HG03135 (cell line): ENCODE data around the gene NCS1.

Experiments
- ATAC-seq: cut with Tn5 transposase; IDR thresholded peaks from one replicate; pipeline ENCODE4 v1.9.1; 2021; ENCODE audit warnings: mild to moderate bottlenecking, moderate library complexity; ENCODE audit not compliant: unreplicated experiment

NCS1 gene

DNA sequence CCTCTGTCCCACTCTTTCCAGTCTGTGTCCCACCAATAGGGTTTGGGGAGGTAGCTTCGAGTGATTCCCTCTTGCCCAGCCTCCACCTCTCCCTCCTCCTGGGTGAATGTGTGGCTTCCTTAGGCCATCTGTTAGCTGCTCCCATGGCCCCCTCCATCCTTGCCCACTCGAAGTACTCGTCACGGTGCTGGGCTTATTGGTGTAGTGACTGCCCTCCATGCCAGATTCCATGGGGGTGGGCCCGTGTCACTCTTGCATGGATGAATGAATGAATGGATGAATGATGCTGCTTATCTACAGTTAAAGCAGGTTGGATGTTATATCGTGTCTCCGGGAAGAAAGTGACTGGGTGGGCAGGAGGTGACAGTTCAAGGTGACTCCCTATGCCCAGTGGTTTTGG lies 112.5 kb downstream of the NCS1 start:
- no peak for ATAC-seq

DNA sequence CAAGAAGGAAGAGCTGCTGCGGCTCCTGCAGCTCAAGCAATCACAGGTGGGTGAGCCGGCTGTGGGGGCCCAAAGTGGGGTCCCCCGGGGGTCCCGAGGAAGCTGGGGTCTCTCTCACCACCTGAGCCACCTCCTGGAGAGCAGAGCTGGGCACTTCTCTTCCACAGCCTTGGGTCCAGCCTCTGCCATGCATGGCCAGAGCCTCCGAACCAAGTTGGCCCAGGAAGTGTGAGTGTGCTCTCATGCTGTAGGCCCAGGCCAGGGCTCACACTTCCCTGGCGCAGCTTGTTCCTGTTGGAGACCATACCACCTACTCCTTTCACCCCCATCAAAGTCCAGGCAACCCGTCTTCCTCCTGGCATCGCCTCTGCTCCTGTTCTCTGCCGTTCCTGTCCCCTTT lies 113.1 kb downstream of the NCS1 start:
- no peak for ATAC-seq

DNA sequence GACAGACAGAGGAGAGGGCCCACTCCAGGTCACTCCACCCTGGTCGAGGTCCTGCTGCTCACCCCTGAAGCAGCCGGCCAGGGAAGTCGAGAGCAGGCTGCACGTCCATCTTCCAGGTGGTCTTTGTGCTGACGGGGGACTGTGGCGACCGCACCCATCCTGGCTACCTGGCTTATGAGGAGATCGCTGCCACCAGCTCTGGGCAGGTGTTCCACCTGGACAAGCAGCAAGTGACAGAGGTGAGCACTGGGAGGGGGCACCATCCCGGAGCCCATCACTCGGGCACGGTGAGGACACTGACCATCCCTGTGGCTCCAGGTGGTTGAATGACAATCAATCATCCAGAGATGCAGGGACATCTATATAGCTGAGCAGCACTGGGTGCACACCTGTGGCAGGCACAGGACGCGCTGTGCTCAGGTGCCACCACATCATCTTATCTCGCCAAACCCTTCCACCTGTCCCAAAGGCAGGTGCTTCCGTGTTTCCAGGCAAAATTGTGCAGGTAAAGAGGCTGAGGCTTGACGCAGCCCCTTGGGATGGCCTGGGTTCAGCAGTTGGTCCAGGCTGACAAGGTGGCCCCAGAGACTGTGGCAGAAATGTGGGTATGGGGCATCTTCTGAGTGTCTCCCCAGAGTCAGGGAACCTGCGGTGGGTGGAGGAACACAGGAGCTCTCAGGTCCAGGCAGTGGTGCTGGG lies 114.0 kb downstream of the NCS1 start:
- ATAC-seq = no peak
